ENCODE measurements around the gene VTI1A.
"Not testable (repeated sequence)": the region's sequence is repeated elsewhere in the genome, so short reads cannot be mapped to it uniquely, and the experiment has no call there.

The VTI1A gene

DNA sequence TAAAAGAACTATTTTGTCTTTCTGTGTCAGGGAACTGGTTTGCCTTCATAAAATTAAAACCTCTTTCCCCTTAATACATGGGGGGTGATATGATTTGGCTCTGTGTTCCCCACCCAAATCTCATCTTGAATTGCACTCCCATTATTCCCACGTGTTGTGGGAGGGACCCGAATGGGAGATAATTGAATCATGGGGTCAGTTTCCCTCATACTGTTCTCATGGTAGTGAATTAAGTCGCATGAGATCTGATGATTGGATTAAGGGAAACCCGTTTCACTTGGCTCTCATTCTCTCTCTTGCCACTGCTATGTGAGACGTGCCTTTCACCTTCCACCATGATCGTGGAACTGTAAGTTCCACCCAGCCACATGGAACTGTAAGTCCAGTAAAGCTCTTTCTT is 142.1 kb downstream of the VTI1A start:
- DNase-seq: no peak

DNA sequence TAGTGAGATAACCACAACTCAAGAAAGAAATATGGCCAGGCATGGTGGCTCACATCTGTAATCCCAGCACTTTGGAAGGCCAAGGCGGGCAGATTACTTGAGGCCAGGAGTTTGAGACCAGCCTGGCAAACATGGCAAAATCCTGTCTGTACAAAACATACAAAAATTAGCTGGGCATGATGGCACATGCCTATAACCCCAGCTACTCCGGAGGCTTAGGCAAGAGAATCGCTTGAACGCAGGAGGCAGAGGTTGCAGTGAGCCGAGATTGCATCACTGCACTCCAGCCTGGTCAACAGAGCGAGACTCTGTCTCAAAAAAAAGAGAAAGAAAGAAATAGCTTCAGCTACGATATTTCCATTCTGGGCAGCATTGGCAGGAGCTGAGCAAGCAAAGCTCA is 143.8 kb downstream of the VTI1A start:
- not testable (repeated sequence) for DNase-seq

DNA sequence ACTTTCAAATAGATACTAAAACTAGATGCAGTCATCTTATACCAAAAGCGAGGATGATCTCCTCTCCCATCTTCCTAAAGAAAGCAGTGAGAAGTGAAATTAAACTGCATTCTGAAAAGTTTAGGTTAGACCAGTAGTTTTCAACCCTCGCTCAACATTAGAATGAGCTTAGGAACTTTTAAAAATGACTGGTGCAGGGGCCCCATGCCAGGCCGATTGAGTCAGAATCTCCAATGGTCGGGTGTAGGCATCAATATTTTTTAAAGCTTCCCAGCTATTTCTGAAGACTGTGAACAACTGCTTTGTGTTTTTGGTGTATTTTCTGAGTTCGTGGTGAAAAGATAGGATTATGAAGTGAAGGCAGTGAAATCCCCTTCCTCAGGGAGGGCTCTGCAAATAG is 146.0 kb downstream of the VTI1A start:
- no peak for DNase-seq

DNA sequence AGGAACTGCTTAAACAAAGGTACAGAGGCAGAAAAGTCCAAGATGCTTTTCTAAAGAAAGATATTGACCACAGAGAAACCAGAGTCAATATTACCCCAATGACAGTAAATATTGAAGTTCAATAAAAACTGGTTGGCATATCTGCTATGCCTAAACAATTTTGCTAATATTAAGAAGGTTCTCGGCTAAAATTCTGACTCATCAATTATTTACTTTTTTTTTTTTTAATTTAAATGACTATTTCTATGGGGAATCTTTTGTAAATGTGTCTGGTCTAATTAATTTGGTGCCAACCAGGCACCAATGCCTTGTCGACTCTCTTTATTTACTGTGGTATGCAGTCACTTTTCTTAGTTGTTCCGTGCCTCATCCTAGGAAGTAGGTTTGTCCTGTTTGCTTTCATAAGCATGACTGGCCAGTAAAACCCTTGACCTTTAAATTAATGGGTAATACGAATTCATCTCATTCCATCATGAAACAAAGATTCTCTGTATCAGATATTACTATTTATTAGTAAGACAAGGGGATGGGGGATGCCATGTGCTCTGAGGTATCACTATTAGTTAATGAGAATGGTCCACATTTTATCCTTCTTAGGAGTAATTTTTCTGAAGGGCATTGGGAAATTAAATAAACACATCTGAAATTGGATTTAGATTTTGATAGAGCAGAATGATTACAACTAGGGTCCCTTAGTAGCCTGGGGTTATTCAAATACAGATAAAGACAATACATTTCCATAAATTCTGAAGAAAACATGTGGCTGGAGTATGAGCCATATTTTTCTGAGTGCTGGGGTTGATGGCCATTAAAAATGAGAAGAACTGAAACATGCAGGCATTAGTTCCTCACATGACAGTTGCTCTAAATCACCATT is 154.4 kb downstream of the VTI1A start:
- no peak for DNase-seq

DNA sequence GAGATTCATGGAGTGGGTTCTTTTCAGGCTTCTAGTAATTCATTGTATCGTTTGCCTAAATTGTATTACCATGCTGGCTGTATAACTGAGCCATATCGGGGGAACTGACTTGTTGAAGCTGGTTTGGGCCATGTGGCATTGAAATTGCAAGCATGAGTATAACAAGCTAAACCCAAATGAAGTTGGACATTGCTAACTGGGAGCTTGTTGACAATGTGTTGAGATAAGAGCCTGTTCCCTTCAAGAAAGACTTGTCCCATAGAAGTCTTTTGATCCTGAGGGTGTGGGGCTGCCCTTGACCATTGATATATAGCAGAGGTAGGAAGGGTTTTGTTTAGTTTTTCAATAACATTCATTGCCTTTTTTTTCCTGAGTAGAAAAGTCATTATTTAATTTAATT is 156.0 kb downstream of the VTI1A start:
- DNase-seq: no peak

DNA sequence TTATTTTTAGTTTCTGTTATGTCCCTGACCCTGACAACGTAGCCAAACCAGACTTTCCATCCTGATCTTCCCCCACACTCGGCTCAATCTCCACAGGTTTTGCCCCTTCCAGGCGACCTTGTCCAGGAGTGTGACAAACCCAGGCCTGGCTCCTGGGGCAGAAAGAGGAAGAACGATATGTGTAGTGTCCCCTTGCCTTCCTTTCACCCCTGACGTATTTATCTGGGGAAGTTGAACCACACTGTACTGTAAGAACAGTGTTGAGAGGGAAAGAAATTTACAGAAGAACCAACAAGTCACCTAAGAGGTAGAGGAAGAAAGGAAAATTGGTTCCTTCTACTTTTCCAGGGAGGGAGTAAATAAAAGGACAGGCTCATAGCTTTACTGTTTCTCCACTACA is 158.0 kb downstream of the VTI1A start:
- DNase-seq: no peak

DNA sequence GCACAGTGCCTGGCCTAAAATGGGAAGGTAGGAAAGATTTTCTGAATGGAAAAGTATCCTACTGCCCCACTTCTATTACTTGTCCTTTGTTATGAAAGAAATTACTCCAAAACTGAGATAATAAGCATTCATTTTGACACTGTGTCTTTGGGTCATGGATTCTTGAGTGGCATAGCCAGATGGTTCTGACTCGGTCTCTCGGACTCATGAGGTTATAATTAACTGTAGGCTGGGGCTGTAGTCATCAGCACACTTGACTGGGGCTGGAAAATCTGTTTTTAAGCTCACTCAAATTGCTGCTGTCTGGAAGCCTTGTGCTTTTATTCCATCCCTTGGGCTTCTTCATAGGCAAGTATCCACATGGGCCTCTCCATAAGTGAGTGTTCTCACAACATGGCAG is 160.5 kb downstream of the VTI1A start:
- DNase-seq: no peak

DNA sequence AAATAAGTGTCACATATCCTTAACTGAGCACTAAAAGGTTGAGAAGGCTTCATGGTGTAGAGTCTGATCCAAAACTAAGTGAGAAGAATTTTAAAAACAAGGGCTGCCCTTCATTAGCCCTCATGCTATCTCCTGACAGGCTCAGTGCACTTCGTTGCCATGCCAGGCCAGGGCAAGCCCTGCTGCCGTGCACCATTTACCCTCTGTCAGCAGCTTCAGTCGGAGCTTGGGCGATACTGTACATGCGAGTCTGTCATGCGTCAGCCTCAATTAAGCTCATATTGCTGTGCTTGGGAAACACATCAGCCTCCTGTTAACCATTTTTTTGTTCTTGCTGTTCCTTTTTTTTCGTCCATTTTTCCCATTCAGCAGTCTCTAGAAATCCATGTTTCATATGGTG is 166.6 kb downstream of the VTI1A start:
- DNase-seq: no peak

DNA sequence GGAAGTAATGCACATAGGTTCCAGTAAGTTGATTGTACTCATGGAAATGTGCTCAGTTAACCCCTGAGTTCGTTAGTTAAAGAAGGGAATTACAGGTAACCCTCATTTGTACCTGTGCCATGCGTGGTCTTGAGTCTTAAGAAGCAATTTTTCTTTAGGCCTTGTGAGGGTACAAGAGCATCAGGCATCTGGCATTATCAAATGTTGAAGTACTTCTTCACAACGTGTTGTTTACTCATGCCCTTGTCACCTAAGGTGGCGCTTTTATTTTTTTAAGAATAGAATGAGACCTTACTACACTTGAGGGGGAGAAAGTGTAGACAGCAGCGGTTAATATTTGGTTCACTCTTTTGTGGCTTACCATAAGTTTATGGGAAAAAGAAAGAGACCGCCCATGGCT is 167.1 kb downstream of the VTI1A start:
- DNase-seq: no peak

DNA sequence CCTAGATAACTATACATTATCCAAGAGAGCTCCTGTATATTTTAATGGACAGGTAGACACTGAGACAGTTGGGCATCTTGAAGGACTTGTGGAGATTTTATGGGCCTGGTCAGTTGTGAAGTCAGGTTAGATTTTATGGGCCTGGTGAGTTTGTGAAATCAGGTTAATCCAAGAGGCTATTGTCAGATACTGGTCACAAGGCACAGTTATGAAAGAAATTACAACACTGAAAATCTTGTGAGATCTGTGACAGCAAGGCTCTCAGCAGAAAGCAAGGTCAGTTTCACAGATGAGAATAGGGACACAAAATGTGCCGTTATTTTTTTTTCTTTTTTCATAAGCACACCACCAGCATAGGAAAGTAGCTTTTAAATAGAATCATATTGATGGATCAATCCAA is 167.6 kb downstream of the VTI1A start:
- DNase-seq: no peak

DNA sequence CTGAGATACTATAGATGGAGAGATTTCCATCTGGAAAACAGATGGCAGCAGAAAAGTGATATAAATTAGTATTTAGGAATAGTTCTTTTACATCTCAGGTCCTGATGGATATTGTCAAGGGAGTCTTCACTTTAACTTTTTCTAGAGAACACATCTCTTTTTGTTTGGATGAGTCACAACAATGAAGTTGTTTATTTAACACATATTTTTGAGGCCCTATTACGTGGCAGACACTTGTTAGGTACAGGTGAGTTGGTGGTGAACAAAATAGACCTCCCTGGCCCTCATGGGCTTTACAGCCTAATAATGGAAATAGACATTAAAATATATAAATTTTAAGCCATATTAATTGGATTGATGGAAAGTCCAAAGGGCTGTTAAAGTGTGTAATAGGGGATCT is 168.3 kb downstream of the VTI1A start:
- DNase-seq: no peak

DNA sequence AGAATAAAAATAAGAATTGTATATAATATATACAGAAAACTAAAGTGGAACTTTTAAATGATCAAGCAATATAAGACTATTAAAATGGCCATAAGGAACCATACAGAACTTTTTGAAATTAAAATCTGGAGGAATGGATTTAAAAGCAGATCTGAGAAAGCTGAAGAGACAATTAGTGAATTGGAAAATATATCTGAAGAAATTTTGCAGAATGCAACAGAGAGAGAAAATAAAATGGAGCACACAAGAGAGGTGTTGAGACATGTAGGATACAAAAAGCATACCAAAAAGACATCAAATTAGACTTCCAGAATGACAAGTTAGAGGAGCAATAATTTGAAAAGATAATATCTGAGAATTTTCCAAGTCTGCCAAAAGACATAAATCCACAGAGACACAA is 169.6 kb downstream of the VTI1A start:
- no peak for DNase-seq

DNA sequence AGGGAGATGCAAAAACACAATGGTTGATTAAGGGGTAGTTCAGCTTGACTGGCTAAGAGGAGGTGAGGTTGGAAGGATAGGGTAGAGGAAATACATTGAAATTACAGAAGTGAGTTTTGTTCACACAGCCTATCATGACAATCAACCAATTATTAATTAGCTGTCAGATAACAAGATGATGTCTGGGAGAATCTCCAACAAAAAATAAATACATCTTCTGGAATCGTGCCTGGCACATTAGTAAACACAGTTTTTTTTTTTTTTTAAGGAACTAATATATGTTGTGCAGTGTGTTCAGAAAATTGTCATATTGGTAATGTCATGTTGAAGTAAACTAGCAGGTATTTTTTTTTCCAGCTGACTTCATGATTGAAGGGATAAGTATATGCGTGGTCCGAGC is 171.8 kb downstream of the VTI1A start:
- no peak for DNase-seq

DNA sequence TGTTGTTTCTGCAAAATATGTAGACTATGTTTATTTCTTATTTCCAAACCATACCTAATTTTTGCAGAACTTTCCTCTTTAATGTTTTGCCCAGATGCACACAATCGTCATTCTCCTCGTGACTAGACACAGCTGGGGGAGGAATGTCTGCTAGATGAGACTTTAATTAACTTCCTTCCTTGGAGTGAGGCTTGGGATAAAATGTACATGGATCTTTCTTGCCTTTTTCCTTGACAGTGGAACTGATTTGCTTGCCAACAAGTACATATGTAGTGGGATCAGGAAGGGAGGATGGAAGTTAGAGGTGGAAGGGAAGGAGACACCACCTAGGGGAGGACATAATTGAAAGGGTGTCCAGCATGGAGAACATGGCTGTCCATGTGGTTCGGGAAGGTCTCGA is 172.5 kb downstream of the VTI1A start:
- DNase-seq: no peak

DNA sequence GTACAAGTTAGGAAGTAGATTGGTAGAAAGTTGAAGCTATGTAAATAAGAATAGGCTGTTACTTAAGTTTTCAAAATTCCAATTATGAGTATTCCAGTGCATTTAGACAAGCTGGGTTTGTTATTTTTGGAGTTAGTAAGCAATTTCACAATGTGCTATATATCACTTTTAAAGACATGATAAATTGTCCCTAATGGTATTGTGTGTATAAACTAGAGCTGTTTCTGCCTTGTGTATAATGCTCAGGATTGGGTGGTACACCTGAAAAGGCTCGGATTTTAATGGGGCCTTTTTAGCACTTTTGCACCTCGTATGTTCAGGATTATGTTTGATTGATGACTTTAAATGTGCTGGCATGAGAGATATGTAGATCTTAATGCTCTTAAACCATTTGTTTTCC is 175.8 kb downstream of the VTI1A start:
- DNase-seq: no peak

DNA sequence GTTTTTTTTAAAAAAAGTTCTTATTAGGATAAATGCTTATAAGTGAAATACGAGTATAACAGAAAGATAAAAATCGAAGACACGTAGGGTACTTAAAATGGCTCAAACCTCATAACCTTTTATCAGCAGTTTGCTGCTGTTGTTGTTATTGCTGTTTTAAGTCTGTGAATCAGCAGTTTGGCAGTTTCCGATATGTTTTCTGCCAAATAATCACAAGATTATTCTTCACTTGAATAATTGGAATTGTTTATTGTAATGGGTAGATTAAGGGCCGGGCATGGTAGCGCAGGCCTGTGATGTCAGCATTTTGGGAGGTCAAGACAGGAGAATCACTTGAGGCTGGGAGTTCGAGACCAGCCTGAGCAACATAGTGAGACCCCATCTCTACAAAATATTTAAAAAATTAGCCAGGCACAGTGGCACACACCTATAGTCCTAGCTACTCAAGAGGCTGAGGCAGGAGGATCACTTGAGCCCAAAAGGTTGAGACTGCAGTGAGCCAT is 177.6 kb downstream of the VTI1A start:
- no peak for DNase-seq

DNA sequence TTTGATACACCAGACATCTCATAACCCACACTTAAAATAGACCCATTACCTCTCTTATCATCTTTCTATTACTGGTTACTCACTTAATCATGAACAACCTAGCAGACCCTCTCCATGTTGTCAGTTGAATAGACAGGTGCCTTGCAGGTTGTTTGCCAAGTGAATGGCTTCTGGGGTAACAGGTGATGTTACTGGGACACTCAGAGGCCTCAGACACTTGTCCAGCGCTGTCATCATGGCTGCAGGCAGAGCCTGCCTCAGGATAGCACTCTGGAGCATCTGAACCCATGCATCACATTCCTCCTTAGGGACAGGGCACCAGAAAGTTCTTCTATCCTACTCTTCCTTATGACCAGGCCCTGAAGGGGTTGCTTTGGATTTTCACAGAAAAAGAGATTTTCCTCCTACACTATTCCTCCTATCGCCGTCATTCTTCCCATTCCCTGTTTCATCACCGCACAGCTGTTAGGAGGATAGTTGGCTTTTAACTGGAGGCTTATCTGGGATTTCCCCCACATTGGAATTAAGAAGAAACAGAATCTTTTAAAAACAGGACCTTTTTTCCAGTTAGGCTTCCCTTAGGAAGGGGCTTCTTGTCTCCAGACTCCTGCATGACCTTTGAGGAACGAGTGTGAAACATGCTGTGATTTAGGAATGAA is 182.1 kb downstream of the VTI1A start:
- no peak for DNase-seq

DNA sequence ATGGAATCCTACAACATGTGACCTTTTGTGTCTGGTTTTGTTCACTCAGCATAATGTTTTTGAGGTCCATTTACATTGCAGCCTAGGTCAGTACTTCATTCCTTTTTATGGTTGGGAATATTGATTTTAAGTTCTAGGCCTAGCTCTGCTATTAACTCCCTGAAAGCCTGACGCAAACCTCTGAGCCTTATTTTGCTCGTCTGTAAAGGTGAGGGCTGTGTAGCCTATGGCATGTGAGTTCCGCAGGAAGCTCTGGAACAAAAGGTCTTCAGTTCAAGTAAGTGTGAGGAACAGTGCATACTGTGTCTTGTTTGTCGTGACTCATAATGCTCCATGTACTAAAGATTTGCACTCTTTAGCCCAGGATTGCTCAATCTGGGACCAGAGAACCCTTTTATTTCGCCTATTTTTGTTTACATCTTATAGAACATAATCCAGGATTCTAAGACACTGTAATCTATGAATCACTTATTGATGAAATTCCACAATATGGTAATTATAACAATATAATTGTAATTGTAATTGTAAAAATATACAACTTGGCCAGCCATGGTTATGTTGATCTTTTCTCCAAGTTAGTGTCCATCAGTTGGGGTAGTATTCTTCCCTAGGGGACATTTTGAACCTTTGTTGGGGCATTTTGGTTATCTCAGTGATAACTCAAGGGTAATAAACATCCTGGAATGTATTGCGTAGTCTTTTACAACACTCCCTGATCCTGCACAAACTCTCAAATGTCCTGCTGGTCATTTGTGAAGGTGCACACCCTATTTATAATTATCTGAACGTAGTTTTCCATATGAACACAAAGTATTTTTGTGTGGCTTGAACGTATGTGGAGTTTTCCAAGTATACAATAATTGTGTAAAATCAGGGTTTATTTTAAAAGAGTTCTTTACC is 184.7 kb downstream of the VTI1A start:
- DNase-seq: no peak

DNA sequence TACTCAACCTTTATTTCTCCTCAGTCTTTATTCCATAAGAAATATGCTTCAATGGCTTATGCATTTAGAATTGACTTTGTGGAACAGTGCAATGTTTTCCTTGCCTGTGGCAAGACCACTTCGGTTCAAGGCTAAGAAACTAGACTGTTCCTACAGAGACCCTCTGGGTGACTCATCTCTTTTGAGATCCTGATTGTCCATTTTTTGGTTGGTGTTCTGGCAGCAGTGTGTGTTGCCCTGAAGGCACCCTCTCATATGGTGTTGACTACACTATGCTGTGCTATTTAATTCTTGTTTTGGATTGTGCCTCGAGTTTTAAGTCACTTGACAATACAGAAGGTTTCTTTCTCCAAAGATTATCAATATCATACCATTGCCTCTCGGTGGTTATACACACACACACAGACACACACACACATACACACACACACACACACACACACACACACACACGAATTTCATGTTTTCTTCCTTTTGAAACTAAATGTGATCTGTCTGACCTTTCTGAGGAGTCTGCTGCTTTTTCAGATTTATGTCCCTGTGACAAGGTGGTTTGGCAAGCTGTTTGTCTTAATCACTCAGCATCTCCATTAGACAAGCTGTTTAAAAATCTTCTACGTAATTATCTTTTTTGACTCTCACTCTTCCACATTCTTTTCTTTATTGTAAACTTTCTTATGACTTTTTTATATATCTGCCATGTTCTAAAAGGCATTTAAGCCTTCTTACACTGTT is 187.2 kb downstream of the VTI1A start:
- DNase-seq: no peak

DNA sequence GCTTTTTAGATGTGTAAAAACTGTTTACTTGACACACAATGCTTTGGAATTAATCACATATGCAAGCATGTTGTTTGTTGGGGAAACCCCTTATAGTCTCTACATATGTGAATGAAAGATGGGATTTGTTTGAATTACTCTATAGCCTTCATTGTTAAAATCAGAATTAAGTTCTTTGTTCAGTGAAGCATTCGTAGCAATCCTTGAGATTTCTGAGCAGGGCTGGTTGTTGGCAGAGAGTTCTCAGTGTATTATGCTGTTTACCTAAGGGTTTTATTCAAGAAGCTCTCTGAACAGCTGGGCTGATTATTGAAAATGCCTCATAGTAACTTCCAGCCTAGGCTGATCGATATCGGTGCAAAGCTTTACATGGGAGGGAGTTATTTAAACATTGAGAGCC is 190.9 kb downstream of the VTI1A start:
- DNase-seq: no peak

DNA sequence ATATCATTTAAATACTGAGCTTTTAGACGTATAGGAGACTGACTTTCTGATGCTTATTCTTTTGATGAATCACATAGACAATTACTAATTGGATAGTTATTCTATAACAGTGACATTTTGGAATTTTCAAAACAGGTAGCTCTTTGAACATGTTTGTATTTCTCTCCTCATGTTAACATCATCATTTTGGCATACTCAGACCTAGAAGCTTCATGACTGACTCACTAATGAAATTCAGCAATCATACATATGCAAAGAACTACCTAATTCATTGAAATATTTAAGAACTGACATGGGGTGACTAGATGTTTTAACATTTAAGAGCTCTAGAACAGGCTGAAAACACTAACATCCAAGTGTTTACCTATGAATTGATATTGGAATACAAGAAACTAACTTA is 192.3 kb downstream of the VTI1A start:
- DNase-seq: no peak

DNA sequence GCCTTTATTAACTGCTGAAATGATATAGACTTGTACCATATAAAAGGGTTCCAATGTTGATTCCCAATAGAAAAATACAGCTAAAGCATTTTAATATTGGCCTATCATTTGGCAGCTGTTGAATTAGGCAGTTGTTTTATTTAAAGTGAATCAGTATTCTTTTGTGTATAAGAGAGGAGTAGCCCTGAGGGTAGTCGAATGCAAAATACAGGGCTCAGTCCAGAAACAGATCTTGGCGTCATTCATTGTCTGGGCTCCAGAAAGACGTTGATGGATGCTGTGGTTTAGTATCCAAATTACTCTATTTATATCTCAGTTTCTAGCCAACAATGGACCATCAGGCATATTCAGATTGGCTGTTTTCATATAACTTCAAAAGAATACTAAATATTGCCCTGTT is 193.6 kb downstream of the VTI1A start:
- no peak for DNase-seq
